Lower leg skin (tissue), 3 donors: ENCODE measurements around the gene SEPHS1.

Source experiments
- POLR2A ChIP-seq, 2 donors: fragments of 450-650 bp; IDR thresholded peaks; one replicate each; pipeline ENCODE4 v1.6.1; 2016 to 2017; ENCODE audit warnings: antibody characterized with exemption in 2 of 2, mild to moderate bottlenecking in 1 of 2, moderate library complexity in 1 of 2
- TF ChIP-seq, protein P1 (sequence below), 3 donors: fragments of 450-650 bp; IDR thresholded peaks; one replicate each; pipeline ENCODE4 v1.5.1; 2016; ENCODE audit warnings: antibody characterized with exemption in 3 of 3, mild to moderate bottlenecking in 3 of 3, moderate library complexity in 2 of 3

DNA sequence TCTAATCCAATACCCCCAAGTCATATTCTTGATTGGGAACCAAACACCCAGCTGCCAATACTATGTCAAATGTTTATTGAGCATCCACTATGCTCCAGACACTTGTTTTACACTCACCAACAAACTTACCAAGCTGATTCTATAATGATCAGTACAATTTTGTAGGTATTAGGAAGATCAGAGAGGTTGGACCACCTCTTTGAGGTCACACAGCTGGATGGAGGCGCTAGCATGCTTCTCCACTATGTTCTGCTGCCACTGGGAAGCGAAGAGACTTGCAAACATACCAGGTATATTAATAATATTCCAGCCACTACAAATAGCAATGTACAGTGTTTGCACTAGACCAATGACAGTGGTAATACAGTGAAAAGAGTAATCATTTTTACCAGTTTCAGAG, 25.6 kb upstream of the SEPHS1 start:
- TF ChIP-seq, protein P1, sequence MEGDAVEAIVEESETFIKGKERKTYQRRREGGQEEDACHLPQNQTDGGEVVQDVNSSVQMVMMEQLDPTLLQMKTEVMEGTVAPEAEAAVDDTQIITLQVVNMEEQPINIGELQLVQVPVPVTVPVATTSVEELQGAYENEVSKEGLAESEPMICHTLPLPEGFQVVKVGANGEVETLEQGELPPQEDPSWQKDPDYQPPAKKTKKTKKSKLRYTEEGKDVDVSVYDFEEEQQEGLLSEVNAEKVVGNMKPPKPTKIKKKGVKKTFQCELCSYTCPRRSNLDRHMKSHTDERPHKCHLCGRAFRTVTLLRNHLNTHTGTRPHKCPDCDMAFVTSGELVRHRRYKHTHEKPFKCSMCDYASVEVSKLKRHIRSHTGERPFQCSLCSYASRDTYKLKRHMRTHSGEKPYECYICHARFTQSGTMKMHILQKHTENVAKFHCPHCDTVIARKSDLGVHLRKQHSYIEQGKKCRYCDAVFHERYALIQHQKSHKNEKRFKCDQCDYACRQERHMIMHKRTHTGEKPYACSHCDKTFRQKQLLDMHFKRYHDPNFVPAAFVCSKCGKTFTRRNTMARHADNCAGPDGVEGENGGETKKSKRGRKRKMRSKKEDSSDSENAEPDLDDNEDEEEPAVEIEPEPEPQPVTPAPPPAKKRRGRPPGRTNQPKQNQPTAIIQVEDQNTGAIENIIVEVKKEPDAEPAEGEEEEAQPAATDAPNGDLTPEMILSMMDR (IDR thresholded peaks at IDR 0.05), result no peak
- TF ChIP-seq POLR2A (IDR thresholded peaks at IDR 0.05), result no peak
